NCI-H146 (cell line): ENCODE data around the gene BHLHA15.

Experiments
- DNase-seq: peaks from one replicate; lab custom pipeline; 2025; lab: John Stamatoyannopoulos, UW

Gene BHLHA15

DNA sequence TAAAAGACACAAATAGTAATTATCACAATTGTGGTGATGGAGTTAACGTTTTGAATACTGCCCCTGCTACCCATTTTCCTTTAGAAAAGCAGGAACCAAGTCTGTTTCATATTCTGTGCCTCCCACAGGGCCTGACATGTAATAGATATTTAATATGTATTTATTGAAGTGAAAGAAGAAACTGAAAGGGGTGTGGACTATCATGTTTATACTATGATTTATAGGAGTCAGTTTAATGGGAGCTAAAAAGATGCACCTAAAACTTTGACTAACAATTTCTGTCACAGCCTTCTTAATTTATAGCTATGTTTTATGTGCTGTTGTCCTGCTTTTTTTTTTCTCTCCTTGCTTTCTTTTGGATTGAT, 24.1 kb upstream of the BHLHA15 start:
- DNase-seq = no peak

DNA sequence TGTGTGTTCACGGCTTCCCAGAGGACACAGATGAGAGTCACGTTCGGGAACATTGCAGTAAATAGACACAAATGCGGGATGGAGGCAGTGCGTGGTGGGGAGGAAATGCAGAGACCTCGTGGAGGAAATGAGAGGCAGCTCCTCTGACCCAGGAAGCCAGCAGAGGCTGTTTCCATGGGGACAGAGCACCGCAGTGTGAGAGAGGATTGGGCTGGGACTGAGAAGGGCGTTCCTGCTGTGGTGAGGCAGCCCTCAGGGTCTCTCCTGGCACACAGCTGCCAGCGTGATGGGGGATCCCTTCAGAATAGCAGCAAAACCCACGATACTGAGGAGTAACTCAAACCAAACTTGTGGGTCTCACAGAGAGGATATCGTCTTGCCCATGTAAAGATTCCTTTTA, 21.7 kb upstream of the BHLHA15 start:
- no peak for DNase-seq

DNA sequence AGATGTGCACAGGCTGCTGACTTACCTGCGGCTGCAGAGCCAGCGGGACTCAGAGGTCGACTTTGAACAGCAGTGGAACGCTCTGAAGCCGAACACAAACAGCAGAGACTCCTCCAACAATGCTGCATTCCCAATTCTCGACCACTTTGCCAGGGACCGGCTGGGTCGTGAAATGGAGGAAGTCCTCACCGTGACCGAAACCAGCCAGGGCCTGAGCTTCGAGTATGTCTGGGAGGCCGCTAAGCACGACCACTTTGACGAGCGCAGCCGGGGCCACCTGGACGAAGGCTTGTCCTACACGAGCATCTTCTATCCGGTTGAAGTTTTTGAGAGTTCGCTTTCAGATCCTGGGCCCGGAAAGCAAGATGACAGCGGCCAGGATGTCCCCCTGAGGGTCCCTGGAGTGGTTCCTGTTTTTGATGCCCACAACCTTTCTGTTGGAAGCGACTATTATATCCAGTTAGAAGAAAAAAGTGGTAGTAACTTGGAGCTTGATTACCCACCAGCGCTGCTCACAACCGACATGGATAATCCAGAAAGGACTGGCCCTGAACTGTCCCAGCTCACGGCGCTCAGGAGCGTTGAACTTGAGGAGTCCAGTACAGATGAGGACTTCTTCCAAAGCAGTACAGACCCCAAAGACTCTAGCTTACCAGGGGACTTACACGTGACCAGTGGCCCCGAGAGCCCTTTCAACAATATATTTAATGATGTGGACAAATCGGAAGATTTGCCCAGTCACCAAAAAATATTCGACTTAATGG, 19.4 kb upstream of the BHLHA15 start:
- no peak for DNase-seq

DNA sequence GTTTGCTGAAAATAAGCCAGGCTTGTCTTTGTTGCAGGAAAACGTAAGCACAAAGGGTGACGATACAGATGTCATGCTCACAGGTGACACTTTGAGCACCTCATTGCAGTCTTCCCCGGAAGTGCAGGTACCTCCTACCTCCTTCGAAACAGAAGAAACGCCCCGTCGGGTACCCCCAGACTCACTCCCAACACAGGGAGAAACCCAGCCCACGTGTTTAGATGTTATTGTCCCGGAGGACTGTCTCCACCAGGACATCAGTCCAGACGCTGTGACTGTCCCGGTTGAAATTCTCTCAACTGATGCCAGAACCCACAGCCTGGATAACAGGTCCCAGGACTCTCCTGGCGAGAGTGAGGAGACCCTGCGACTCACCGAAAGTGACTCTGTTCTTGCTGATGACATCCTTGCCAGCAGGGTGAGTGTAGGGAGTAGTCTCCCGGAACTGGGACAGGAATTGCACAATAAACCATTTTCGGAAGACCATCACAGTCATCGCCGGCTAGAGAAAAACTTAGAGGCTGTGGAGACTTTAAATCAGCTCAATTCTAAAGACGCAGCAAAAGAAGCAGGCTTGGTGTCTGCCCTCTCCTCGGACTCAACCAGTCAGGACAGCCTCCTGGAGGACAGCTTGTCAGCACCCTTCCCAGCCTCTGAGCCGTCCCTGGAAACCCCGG, 18.3 kb upstream of the BHLHA15 start:
- DNase-seq = no peak

DNA sequence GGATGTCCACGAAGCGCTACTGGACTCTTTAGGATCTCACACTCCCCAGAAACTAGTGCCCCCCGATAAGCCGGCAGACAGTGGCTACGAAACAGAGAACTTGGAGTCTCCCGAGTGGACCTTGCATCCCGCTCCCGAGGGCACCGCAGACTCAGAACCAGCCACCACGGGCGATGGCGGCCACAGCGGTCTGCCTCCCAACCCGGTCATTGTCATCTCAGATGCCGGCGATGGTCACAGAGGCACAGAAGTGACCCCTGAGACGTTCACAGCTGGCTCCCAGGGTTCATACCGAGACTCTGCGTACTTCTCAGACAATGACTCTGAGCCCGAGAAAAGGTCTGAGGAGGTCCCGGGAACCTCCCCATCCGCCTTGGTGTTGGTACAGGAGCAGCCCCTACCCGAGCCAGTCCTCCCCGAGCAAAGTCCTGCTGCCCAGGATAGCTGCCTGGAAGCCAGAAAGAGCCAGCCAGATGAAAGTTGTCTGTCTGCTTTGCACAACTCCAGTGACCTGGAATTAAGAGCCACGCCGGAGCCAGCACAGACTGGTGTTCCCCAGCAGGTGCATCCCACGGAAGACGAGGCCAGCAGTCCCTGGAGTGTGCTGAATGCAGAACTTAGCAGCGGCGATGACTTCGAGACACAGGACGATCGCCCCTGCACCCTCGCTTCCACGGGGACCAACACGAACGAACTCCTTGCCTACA, 17.6 kb upstream of the BHLHA15 start:
- no peak for DNase-seq

DNA sequence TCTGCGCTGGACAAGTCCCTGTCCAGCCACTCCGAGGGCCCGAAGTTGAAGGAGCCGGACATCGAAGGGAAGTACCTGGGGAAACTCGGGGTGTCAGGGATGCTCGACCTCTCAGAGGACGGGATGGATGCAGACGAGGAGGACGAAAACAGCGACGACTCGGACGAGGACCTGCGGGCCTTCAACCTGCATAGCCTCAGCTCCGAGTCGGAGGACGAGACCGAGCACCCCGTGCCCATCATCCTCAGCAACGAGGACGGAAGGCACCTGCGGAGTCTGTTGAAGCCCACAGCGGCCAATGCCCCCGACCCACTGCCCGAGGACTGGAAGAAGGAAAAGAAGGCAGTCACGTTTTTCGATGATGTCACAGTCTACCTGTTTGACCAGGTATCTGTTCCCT, 17.1 kb upstream of the BHLHA15 start:
- no peak for DNase-seq

DNA sequence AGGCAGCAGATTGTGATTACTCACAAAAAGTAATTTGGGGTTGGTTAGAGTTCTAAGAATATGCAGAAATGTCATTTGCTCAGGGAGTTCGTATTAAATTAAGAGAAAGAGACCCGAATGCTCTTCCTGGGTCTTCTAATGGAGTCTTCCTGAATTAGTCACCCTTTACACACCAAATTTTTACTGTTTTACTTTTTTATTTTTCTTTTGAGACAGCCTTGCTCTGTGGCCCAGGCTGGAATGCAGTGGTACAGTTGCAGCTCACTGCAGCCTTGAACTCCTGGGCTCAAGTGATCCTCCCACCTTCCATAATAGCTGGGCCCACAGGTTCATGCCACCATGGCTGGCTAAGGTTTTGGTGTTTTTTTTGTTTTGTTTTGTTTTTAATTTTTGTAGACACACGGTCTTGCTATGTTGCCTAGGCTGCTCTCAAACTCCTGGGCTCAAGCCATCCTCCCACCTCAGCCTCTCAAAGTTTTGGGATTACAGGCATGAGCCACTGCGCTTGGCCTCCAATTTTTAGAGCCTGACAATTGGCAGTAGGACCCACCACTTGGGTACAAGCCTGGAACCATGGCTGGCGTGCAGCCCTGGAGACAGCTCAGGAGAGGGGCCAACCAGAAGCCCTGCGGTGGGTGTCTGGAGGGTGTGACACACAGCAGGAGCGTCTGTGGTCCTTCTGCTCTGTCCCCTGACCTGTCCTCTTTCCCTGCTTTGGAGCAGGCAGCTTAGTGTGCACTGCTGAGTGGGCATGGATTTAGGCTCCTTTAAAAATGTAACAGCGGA, 16.4 kb upstream of the BHLHA15 start:
- DNase-seq = no peak

DNA sequence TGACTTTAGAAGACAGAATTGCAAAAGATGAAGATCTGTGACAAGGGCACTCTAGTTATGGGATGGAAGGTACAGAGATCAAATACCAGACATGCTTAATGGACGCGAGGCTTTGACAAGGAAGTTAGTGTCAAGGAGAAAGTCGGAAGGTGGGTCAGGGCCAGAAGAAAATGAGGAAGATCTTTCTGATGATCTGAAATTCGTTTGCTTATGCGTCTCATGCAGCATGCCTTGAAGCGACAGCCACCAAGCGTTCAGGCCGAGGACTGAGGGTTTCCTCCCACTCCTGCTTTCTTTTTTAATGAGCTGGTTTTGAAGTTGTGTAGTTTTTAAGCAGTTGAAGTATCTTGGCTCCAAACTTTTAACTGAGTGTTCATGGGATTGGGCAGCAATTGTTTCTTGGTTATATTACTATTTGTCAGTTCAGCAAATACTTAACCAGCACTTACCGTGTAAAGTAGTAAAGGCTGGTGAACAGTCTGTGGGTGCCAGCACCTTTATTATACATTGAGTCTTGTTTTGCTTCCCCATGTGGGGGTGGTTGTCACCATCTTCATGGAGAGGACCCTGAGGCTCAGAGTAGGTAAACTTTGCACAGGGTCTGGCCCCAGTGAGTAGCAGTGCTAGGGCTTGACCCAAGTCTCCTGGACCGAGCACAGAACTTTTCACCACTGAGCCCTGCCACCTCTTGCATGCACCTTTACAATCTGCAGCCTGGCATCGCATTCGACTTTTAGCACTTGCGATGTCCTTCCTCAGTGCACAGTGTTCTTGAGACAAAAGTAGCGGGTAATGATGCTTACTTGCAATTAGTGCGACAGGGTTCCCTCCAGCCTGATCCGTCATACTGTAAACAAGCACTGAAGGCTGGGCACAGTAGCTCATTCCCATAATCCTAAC, 14.3 kb upstream of the BHLHA15 start:
- no peak for DNase-seq

DNA sequence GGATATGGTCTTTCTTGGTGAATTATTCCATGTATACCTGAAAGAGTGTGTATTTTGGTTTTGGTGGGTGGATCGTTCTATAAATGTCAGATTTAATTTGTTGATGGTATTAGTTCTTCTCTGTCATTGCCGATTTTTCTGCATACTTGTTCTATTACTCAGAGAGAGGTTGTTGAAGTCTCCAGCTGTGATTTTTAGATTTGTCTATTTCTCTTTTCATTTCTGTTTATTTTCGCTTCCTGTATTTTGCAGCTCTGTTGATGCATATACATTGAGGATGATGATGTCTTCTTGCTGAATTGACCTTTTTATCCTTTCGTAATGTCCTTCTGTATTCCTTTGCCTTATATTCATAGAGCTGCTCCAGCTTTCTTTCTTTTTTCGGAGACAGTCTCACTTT, 12.1 kb upstream of the BHLHA15 start:
- no peak for DNase-seq

DNA sequence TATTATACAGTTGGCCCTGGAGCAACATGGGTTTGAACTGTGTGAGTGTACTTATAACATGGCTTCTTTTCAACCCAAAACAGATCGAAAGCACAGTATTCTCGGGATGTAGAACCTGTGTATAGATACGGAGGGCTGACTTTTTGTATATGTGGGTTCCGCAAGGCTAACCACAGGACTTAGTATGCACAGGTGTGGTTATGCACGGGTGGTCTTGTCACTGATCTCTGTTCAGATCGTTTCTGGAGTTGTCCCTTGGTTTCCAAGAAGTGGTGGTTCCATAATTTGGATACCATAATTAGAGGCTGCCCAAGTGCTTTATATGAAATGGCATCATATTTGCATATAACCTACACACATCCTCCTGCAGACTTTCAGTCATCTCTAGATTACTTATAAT, 10.9 kb upstream of the BHLHA15 start:
- DNase-seq = no peak

DNA sequence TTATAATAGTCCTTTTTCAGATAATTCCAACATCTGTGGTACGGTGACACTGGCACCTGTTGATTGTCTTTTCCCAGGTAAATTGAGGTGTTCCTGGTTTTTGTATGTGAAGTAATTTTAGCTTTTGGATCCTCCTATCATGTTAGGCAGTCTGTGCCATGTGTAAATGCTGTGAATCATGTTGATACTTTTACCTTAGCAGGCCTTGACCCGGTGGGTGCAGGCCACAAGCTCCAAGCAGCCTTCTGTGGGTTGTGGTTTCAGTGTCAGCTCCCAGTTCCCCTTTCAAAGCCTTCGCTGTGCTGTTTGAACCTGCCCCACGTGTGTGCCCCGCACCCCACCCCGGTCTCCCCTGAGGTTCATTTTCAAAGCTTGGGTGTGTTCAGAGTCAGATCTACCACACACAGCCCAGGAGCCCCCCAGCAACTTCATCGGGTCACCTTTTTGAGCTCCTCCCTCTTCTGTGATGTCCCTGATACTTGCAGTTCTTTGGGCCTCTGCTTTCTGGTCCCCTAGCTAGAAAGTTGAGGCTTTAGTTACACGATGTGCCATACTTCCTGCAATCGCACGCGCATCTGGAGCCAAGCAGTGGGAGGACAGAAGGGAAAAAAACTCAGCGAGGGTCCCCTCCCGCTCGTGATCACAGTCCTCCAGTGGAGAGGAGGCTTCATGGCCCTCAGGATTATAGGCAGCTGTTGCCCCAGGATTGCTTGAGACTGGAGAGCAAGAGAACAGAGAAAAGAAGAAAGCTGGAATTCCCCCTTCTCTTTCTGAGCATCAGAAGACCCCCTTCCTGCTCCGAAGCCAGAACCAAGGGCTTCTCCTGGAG, 8.7 kb upstream of the BHLHA15 start:
- DNase-seq = no peak

DNA sequence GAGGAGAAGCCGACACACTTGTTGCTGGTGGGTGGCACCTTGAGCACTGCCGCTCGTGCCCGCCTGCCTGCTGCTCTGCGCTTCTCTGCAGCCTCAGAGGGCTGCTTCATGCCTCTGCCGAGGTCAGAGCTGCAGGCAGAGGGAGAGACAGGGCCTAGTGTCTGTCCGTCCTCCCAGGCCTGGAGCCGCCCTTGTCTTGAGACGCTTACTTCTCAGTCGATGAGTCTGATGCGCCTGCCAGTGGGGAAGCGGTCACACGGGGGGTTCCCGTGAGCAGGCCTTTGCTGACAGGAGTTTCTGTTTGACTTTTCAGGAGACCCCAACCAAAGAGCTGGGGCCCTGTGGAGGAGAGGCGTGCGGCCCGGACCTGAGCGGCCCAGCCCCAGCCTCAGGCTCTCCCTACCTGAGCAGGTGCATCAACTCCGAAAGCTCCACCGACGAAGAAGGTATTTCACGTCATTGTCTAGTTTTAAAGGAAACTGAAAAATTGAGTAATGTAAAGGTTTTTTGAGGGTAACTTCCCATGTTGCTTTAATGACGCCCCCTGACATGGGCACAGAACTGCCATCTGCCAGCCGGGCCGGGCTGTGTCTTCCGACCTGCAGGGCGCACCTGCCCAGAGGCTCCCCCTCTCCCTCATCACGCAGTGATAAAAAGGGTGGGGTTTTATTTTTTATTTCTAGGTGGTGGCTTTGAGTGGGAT, 7.8 kb upstream of the BHLHA15 start:
- no peak for DNase-seq

DNA sequence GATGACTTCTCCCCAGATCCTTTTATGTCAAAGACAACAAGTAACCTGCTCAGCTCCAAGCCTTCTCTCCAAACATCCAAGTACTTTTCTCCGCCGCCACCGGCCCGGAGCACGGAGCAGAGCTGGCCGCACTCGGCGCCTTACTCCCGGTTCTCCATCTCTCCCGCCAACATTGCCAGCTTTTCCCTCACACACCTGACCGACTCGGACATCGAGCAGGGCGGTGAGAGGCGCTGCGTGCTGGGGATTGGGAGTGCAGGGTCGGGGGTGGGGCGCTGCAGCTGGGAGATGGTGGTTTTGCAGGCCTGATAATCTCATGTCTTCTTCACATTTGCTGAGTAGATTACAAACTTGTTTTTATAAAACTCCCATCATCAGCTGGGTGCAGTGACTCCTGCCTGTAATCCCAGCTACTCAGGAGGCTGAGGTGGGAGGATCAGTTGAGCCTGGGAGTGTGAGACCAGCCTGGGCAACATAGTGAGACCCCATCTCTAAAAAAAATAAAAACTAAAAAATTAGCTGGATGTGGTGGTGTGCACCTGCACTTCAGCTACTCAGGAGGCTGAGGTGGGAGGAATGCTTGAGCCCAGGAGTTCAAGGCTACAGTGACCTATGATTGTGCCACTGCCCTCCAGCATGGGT, 7.2 kb upstream of the BHLHA15 start:
- DNase-seq = no peak

DNA sequence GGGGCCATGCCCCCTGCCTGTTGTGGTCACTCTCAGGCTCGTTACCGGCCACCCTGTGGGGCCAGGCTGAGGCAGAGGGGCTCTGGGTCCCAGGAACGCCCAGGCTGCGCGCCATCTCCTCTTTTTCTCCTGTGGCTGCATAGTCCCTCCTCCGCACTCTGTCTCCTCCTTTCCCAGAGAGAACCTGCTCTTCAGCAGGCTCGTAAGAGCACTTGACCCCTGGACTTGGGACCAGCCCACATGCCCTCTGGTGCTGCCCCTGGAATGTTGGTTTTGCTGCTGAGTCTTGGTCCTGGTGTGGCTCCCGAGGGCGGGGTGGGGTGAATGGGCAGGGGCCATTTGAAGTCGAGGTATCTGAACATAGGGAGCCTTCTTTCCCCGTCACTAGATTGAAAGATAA, 6.6 kb upstream of the BHLHA15 start:
- DNase-seq = no peak

DNA sequence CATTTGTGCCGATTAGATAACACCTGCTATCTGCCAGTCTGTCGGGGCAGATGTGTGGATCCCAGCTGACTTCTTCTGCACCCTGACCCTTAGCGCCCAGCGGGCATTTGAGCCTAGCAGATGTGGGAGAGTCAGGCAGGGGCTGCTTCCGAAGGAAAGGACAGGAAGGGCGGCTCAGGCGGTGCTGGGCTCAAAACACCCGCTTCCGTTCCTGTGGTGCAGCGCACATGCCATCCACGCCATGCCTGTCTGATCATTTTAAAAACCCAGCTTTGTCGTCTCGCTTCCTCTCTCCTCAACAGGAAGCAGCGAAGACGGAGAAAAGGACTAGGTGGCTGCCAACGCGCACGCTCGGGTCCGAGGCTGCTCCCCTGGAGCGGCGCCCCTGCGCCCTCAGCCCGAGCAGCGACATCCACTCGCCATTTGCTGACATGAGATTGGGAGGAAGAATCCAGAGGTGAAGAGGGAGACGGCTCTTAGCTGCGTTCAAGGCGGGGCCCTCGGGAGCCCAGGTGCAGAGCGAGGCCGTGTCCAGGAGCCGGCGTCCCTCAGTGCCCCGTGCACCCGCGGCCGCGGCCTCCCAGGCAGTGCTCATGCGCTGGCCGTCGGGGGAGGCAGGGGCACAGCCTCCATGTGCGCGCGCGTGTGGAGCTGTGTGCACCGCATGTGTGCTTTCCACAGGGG, 5.9 kb upstream of the BHLHA15 start:
- DNase-seq = peak; percentile 70

DNA sequence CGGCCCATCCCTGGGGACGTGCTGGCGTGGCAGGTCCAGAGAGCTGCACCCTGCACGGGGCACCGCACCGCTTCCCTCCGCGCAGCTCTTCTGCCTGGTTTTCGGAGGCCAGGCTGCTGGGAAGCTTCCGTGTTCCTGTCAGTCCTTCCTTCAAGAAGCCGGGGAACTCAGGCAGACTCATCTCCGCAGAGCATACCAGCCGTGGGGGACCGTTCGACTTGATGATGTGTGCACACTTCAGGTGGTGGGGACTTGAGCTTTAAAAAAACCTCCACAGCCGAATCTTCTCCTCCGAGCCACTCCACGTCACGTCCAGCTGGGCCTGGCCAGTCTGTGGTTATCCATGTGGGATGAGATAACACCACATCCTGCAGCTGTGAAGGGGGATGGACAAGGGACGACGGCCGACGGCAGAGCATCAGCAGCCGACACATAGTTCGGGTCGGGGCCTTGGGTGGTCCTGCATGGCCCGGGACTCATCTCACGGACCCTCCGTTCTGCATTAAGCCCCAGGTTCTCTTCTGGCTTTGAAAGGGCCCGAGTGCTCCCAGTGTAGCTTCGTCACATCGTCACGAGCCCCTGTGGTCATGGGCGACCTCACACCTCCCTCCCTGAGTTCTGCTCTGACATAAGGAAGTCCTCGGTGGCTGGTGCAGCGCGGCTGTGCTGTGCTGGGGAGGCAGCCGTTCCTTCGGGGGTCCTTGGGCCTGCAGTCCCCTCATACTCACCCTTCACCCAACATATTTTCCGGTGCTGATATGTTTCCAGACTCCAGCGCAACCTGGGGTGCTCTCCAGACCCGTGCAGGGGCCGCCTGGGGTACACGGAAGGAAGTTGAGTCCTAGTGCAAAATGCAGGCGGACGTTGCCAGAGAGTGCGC, 4.5 kb upstream of the BHLHA15 start:
- no peak for DNase-seq

DNA sequence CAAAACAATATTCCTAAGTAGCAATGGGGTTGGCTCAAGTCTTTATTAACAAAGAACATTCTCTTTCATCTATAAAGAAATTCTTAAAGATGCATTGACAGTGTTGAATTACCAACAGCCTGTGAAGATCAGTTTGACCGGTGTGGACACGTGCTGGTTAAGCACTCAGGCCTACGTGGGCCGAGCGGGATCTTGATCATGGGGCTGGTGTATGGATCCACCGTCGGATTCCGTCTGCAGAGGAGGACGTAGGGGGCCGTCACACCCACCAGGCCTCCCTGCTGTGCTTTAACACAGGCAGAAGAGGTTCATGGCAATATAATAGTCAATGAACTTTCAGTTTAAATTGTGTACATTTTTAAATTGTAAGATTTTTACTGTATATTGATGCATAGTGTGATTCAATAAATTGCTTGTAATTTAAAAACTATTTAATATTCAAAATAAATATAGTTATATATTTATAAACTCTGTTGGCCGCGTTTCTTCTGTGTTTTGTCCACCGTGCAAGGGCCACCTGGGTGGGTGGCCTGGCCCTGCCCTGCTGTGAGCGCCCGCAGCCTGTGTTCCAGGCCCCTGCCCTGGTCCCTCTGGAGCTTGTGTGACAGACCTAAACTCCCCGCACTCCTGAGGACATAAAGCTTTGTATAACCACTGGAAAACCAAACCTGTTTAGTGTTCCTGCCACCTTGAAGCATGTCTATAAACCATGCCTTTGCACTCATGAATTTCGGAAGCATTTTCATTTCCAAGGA, 1.9 kb upstream of the BHLHA15 start:
- no peak for DNase-seq
